CD14-positive monocyte (primary cell): ENCODE measurements around the gene POLR2H. TPM values are rescaled to one million over a fixed set of nuclear protein-coding genes. Genes with fewer than 3 reads are reported as not detected.
A peak's percentile ranks its signal among the peaks of the same experiment; 100 is the strongest.

Source experiments
- DNase-seq, 3 donors: peaks; one replicate each; pipeline ENCODE4 v3.0.0-alpha.2; 2011 to 2022
- H2AFZ ChIP-seq: 2 replicates; pipeline ENCODE4 v1.6.0; 2012; ENCODE audit warnings: mild to moderate bottlenecking, low read depth, low read length, inconsistent platforms; ENCODE audit not compliant: insufficient read depth, poor library complexity, severe bottlenecking
- H3K27ac ChIP-seq, 2 donors: 1 replicate in 1 of 2; 2 replicates in 1 of 2; pipeline ENCODE4 v1.5.1; 2012 to 2013; ENCODE audit warnings: low read length in 2 of 2, control low read depth in 1 of 2, inconsistent platforms in 1 of 2, low read depth in 1 of 2, mild to moderate bottlenecking in 1 of 2
- H3K27me3 ChIP-seq, 2 donors: one replicate each; pipeline versions ENCODE4 v1.6.0 to v1.6.1; 2011 to 2013; ENCODE audit warnings: low read length in 2 of 2; ENCODE audit not compliant: control insufficient read depth in 2 of 2, insufficient read depth in 2 of 2
- H3K36me3 ChIP-seq, 2 donors: replicated peaks in 1 of 2; 1 replicate in 1 of 2; 2 replicates in 1 of 2; pipeline versions ENCODE4 v1.5.1 to v1.6.1; 2012 to 2013; ENCODE audit warnings: low read length in 2 of 2, control low read depth in 1 of 2, inconsistent platforms in 1 of 2, mild to moderate bottlenecking in 1 of 2; ENCODE audit not compliant: insufficient read depth in 2 of 2, control insufficient read depth in 1 of 2
- H3K4me1 ChIP-seq, 2 donors: 1 replicate in 1 of 2; 2 replicates in 1 of 2; pipeline versions ENCODE4 v1.5.1 to v1.6.1; 2012 to 2013; ENCODE audit warnings: low read length in 2 of 2, control low read depth in 1 of 2, inconsistent platforms in 1 of 2, mild to moderate bottlenecking in 1 of 2, moderate library complexity in 1 of 2; ENCODE audit not compliant: insufficient read depth in 2 of 2, control insufficient read depth in 1 of 2
- H3K4me2 ChIP-seq: replicated peaks from 2 replicates; pipeline ENCODE3; 2012; ENCODE audit warnings: low read length, moderate library complexity, mild to moderate bottlenecking; ENCODE audit not compliant: poor library complexity, severe bottlenecking; ENCODE audit errors: extremely low read depth
- H3K4me3 ChIP-seq, 3 experiments: fragments of 200-600 bp in 1 of 3; sonication (generic) in 1 of 3; replicated peaks in 1 of 3; 1 replicate in 2 of 3; 2 replicates in 1 of 3; pipeline ENCODE4 v1.5.1; 2011 to 2013; ENCODE audit warnings: low read length in 3 of 3, mild to moderate bottlenecking in 3 of 3, control low read depth in 2 of 3, low read depth in 2 of 3, inconsistent platforms in 1 of 3, moderate library complexity in 1 of 3
- H3K79me2 ChIP-seq: 2 replicates; pipeline ENCODE4 v1.6.0; 2012; ENCODE audit warnings: mild to moderate bottlenecking, control low read depth, inconsistent platforms, low read length, moderate library complexity; ENCODE audit not compliant: insufficient read depth
- H3K9ac ChIP-seq: 2 replicates; pipeline ENCODE4 v1.6.0; 2017; ENCODE audit warnings: low read length, mild to moderate bottlenecking; ENCODE audit not compliant: insufficient read depth, poor library complexity, severe bottlenecking
- H3K9me3 ChIP-seq, 2 donors: replicated peaks in 1 of 2; 1 replicate in 1 of 2; 2 replicates in 1 of 2; pipeline versions ENCODE4 v1.5.1 to v1.6.1; 2012 to 2013; ENCODE audit warnings: low read length in 2 of 2, control low read depth in 1 of 2; ENCODE audit not compliant: control insufficient read depth in 1 of 2, insufficient read depth in 1 of 2
- H4K20me1 ChIP-seq: 2 replicates; pipeline ENCODE4 v1.6.0; 2012; ENCODE audit warnings: mild to moderate bottlenecking, low read length, control low read depth, moderate library complexity; ENCODE audit not compliant: insufficient read depth
- H3K27ac Mint-ChIP-seq, 7 donors: one replicate each; pipeline ENCODE4 v1.8.0; 2020; ENCODE audit warnings: mild to moderate bottlenecking in 7 of 7, mixed read lengths in 7 of 7, moderate library complexity in 6 of 7, inconsistent platforms in 2 of 7
- H3K27me3 Mint-ChIP-seq, 3 donors: one replicate each; pipeline ENCODE4 v1.8.0; 2021 to 2022; ENCODE audit warnings: low read depth in 3 of 3, mild to moderate bottlenecking in 3 of 3, mixed read lengths in 3 of 3, moderate library complexity in 3 of 3, inconsistent platforms in 1 of 3
- H3K36me3 Mint-ChIP-seq, 2 donors: one replicate each; pipeline ENCODE4 v1.8.0; 2020; ENCODE audit warnings: mixed read lengths in 2 of 2, inconsistent platforms in 1 of 2, mild to moderate bottlenecking in 1 of 2
- H3K4me1 Mint-ChIP-seq: one replicate; pipeline ENCODE4 v1.8.0; 2020; ENCODE audit warnings: mild to moderate bottlenecking, mixed read lengths
- H3K4me3 Mint-ChIP-seq, 2 donors: one replicate each; pipeline ENCODE4 v1.8.0; 2020; ENCODE audit warnings: mild to moderate bottlenecking in 2 of 2, mixed read lengths in 2 of 2, moderate library complexity in 1 of 2
- H3K9me3 Mint-ChIP-seq, 7 donors: one replicate each; pipeline ENCODE4 v1.8.0; 2020 to 2022; ENCODE audit warnings: mixed read lengths in 7 of 7, mild to moderate bottlenecking in 6 of 7, moderate library complexity in 6 of 7, inconsistent platforms in 2 of 7
- CTCF ChIP-seq: fragments of 200-600 bp; IDR thresholded peaks from one replicate; pipeline ENCODE4 v1.8.0; 2022; ENCODE audit warnings: antibody characterized with exemption, mild to moderate bottlenecking
- WGBS: methylation state at CpG from one replicate; pipeline ENCODE4 v1.1.5; 2013; ENCODE audit warnings: missing lambda C conversion rate; ENCODE audit not compliant: insufficient coverage; 5-methylcytosine and 5-hydroxymethylcytosine counted together
- intact Hi-C, 2 donors: fragments of 100-400 bp; cut with micrococcal nuclease; formaldehyde crosslinking; loops; one replicate each; pipeline versions ENCODE4 v1.15.0 to v1.15.1; 2023
- polyA plus RNA-seq, 3 donors: library from polyadenylated mRNA; depleted of rRNA in 1 of 3; unstranded in 2 of 3; stranded (reverse) in 1 of 3; fragments of 300-500 nt in 2 of 3; fragments of >200 nt in 1 of 3; fragmentation: Illumina TruSeq in 2 of 3; gene quantifications; 1 replicate in 2 of 3; 2 replicates in 1 of 3; pipeline ENCODE4 v1.2.3, GENCODE V29; 2012 to 2021

The POLR2H gene
- polyA plus RNA-seq, 3 donors, result 21.7 to 67.3 (median 24.6) TPM

GRCh38 chr3:184383033-184383740 lies 21.7 kb downstream of the POLR2H start:
- Mint-ChIP-seq H3K4me1 (peaks cover 19% of the 10 kb centered on the region), H3K9me3 (peaks cover 0 to 19% (median 4%) of the 10 kb centered on the region in 7 donors), H3K36me3 (peaks cover 0 to 8% of the 10 kb centered on the region in 2 donors), H3K4me3 (peak overlapping the region in 1 of 2 donors; percentile 15), H3K27me3 (peaks cover 55 to 65% (median 59%) of the 10 kb centered on the region in 3 donors), H3K27ac (no peak overlapping the region)
- Histone ChIP-seq H3K9me3 (peaks cover 0 to 9% of the 10 kb centered on the region in 2 donors), H3K4me3 (no peak overlapping the region), H3K27me3 (peaks cover 26 to 46% of the 10 kb centered on the region in 2 donors), H3K4me1 (peaks cover 13 to 19% of the 10 kb centered on the region in 2 donors), H2AFZ (no peak overlapping the region), H3K4me2 (no peak overlapping the region), H3K27ac (no peak overlapping the region), H3K79me2 (no peaks in the 10 kb centered on the region), H3K9ac (no peak overlapping the region), H4K20me1 (no peaks in the 10 kb centered on the region), H3K36me3 (no peaks in the 10 kb centered on the region)
- intact Hi-C loops, result no loop called here
- DNase-seq, result no peak
- no peak for TF ChIP-seq CTCF
- WGBS, result 95% methylated on average over 12 of the region's 15 CpGs

GRCh38 chr3:184384342-184384741 lies 22.8 kb downstream of the POLR2H start:
- H3K4me3 Mint-ChIP-seq, result no peak overlapping the region
- TF ChIP-seq CTCF, result no peak

More at GRCh38 chr3:184384342-184384741, 22.8 kb downstream of the POLR2H start:
- H3K27me3 Mint-ChIP-seq, result peaks cover 43 to 64% (median 54%) of the 10 kb centered on the region in 3 donors
- Histone ChIP-seq H3K27me3 (peaks cover 15 to 39% of the 10 kb centered on the region in 2 donors), H2AFZ (no peak overlapping the region), H4K20me1 (no peaks in the 10 kb centered on the region), H3K36me3 (no peaks in the 10 kb centered on the region), H3K4me3 (no peak overlapping the region), H3K9ac (no peak overlapping the region), H3K27ac (no peak overlapping the region), H3K9me3 (no peaks in the 10 kb centered on the region), H3K79me2 (no peaks in the 10 kb centered on the region), H3K4me2 (no peak overlapping the region), H3K4me1 (peaks cover 13 to 19% of the 10 kb centered on the region in 2 donors)
- WGBS, result 89% methylated on average over 9 of the region's 9 CpGs
- peaks cover 0 to 2% of the 10 kb centered on the region in 2 donors for H3K36me3 Mint-ChIP-seq
- H3K9me3 Mint-ChIP-seq, result peaks cover 0 to 10% (median 3%) of the 10 kb centered on the region in 7 donors
- intact Hi-C loops, result no loop called here
- H3K4me1 Mint-ChIP-seq, result peaks cover 16% of the 10 kb centered on the region
- no peak overlapping the region for H3K27ac Mint-ChIP-seq
- no peak for DNase-seq
